HG02623 (cell line): ENCODE results near the gene MTCL1.

ENCODE experiments used
- ATAC-seq: cut with Tn5 transposase; IDR thresholded peaks from one replicate; pipeline ENCODE4 v1.9.1; 2021; ENCODE audit warnings: moderate library complexity; ENCODE audit not compliant: unreplicated experiment

MTCL1 gene

DNA sequence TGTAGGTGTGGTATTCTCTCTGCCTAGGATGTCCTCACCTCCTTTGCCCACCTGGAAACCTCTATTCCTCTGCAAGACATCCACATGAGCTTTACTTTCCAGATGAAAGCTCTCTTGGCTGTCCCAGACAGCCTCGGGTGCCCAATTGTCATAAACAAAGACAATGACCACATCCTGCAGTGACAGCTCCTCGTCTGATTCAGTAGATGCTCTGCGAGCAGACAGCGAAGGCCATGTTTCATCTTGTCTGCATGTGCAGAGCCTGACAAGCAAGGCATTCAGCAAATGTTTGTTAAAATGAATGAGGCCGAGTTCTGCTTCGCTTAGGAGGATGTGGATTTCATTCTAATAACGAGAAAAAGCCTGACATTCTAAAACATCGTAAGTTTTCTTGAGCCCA, 150.9 kb downstream of the MTCL1 start:
- no peak for ATAC-seq

DNA sequence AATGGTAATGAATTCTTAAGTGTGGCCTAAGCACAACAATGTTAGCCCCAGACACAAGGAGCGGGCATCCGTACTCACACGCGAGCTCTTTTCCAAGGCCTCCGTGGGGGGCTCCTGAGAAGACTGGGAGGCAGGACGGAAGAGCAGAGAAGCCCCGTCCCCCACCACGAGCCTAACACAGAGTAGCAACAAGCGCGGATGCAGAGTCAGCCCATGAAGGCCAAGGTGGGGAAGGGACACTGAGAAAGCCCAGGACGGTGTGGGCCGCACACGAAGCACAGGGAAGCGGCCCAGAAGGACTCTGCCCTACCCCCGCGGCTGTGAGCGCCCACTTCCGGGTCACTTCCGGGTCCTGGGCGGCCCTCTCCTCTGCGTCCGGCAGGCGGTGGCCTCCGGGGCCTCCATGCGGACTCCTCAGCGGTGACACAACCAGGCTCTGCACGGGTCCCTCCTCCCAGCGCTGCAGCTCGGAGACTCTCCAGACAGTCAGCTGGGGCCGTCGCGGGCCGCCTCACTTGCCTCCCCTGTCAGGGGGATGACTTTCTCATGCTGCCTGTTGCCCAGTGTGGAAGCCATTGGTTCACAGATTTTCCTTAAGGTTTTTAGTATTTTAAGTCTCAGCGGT, 151.5 kb downstream of the MTCL1 start:
- no peak for ATAC-seq

- no peak for ATAC-seq
Observed at GRCh38 chr18:8857806-8858205, 152.4 kb downstream of the MTCL1 start.

- ATAC-seq: no peak
Observed at GRCh38 chr18:8858888-8859511, 153.6 kb downstream of the MTCL1 start.

GRCh38 chr18:8860845-8861642, 155.7 kb downstream of the MTCL1 start:
- ATAC-seq: no peak

- ATAC-seq: no peak
Observed at GRCh38 chr18:8863427-8863826, 158.1 kb downstream of the MTCL1 start.

GRCh38 chr18:8865934-8866333, 160.6 kb downstream of the MTCL1 start:
- ATAC-seq: no peak

GRCh38 chr18:8866679-8867078, 161.3 kb downstream of the MTCL1 start:
- no peak for ATAC-seq

GRCh38 chr18:8868276-8868675, 162.9 kb downstream of the MTCL1 start:
- no peak for ATAC-seq

DNA sequence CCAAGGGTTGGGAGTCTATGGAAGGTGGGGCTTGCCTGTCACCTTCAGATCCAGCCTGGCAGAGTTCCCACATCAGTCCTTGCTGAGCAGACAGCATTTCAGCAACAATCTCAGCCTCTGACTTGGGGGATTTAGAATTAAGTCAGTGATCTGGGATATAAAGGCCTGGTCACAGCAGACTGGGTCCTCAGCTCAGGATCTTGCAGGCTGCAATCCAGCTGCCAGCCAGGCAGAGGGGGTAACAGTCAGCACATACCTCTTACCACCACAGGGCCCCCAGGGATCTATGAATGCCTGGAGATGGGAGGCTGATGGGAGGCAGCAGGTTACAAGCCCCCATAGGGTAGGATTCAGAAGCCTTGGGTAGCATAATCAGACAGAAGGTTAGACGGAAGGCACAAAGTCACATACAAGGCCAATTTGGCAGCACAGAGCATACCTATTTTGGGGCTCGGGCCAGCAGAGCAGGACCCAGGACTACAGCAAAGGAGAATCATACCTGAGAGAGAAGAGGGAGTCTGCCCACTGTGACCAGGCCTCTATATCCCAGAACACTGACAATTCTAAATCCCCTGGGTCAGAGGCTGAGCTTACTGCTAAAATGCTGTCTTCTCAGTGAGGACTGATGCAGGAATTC, 163.5 kb downstream of the MTCL1 start:
- no peak for ATAC-seq

GRCh38 chr18:8869696-8870095, 164.3 kb downstream of the MTCL1 start:
- ATAC-seq: no peak

DNA sequence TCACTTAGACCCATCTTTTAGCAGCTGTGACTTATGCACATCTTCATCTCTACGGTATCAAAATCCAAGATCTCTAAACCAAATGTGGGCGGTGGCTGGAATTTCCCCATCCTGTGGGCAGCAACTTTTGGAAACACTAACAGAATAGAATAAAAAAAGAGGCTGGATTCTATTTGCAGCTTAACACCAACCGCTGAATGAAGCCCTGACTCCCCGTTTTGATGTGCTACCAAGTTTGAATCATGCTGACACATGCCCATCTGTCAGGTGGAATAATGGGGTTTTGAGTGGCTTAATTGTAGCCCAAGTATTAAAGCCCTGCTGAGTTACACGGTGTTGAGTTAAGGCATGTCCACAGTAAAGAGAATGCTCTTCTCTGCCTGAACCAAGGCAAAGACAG, 165.2 kb downstream of the MTCL1 start:
- ATAC-seq: no peak

- ATAC-seq: no peak
Observed at GRCh38 chr18:8871489-8871888, 166.1 kb downstream of the MTCL1 start.

DNA sequence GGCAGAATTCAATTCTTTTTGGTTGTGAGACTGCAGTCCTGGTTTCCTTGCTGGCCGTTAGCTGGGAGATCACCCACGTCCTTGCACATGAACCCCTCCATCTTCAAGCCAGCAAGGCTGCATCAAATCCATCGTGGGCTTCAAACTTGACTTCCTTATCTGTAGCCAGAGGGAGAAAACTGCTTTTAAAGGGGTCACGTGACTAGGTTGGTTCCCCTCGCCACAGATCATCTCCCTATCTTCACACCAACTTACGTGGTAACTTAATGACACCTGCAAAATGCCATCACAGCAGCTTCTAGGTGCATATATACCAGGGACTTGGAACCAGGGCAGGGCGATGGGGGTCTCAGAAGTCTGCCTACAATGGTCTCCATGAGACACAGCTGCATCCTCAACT, 169.5 kb downstream of the MTCL1 start:
- ATAC-seq: no peak

GRCh38 chr18:8876887-8877286, 171.5 kb downstream of the MTCL1 start:
- ATAC-seq: no peak

- no peak for ATAC-seq
Observed at GRCh38 chr18:8881103-8881502, 175.7 kb downstream of the MTCL1 start.
